Globus pallidus (tissue), 1 donor: Measurements from ENCODE around the gene SIX1.

Source experiments
- DNase-seq: peaks from one replicate; pipeline ENCODE4 v3.0.0-alpha.2; 2015; ENCODE audit warnings: low spot score

SIX1 gene

DNA sequence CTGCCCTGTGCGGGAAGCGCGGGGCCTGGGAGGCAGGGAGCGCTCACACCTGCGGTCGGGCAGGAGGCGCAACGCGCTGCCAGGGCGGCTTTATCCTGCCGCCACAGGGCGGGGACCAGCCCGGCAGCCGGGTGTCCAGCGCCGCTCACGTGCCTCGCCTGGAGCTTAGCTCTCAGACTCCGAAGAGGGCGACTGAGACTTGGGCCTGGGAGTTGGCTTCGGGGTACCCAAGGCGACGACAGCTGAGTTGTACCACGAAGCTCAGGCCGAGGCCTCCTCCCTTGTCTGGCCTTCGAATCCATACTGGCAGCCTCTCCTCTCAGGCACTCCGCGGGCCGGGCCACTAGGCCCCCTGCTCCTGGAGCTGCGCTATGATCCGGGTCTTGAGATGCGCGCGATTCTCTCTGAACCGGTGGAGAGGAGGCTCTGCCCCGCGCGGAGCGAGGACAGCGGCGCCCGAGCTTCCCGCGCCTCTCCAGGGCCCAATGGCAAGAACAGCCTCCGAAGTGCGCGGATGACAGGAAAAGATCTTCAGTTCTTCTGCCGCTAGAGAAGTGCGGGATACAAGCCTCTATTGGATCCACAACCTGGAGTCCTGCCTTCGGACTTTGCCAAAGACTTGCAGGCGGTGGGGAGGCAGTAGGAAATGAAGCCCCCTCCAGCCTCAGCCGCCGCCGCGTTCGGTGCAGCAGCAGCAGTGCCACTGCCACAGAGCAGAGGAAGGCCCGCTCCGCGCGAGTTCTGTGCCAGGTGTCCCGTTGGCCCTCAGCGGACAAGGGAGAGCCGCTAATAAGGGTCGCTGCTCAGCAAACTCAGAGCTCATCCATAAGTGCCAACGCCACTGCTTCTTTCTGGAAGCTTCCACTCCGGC lies 6.8 kb downstream of the SIX1 start:
- DNase-seq = no peak

DNA sequence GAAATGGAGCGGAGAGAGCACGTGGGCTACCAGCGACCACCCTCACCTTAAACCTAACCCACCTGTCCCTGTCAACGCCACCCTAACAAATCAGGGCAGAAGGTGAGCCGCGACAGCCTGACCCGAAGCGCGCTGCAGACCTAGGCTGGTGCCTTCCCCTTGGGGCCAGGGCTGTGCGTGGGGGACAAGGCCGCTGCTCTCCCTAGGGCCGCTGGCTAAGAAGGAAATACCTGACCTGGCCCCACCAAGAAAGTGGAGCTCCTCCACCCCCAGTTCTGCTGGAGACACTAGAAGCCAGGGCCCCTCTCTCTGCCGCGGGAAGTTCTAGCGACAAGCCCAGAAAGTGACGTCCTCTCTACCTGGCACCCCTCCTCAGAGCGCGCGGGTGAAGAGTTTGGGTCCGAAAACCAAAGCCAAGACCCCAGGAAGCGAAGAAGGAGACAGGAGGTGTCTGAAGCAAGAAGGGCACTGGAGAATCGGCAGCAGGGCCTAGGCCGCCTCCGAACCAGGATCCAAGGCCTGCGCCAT lies 7.5 kb downstream of the SIX1 start:
- no peak for DNase-seq

DNA sequence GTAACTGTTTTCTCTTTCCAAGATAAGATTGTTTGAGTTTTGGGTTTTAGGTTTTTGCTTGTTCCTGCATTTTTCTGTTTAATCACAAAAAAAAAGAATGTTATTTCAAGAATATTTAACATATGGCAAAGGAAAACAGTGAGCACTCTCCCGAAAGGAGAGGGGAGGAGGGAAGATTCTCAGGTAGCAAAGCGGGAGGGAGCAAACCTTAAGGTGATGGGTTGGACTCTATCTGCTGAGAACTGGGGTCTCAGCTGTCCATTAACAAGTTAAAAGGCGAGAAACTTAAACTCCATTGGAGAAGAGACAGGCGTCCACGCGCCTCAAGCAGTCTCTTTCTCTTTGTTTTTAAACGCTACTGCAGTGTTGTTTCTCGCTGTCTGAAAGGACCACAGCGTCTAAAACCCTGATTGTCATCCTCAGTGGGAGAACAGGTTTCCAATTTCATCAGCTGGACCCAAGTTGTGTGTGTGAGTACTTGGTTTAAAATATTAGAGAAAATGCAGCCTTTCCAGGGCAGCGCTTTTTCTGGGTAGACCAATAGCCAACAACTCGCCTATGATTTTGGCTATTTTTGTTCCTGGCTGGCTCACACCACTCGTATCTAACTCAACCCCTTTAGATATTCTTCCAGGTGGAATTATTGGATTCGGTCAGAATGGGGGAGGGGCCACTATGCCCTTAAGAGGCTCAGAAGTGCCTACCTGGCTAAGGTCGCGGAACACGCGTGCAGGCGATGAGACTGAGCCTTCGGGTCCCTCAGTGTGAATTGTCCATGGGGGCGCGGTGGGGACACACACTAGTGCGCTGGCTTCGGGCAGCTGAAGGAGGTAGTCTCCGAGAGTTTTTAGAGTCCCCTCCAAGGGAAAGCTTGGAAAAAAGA lies 8.2 kb downstream of the SIX1 start:
- DNase-seq = no peak

DNA sequence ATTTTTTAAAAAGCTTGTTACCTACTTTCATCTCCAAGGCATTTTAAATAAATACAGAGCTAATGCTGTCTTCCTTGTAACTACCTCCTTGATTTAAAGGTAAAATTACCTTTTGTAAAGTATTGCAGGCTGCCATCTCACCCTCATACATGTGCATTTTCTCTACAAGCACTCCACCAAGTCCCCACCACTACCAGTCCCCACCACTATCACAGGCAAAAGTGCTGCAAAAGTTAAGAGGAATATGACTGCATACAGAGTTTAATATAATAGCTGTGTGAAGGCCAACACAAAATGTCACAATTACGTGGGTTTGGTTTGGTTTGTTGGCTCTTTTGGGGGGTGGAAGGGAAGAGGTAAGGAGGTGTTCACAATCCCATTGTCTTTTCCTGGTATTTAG lies 9.6 kb downstream of the SIX1 start:
- no peak for DNase-seq

DNA sequence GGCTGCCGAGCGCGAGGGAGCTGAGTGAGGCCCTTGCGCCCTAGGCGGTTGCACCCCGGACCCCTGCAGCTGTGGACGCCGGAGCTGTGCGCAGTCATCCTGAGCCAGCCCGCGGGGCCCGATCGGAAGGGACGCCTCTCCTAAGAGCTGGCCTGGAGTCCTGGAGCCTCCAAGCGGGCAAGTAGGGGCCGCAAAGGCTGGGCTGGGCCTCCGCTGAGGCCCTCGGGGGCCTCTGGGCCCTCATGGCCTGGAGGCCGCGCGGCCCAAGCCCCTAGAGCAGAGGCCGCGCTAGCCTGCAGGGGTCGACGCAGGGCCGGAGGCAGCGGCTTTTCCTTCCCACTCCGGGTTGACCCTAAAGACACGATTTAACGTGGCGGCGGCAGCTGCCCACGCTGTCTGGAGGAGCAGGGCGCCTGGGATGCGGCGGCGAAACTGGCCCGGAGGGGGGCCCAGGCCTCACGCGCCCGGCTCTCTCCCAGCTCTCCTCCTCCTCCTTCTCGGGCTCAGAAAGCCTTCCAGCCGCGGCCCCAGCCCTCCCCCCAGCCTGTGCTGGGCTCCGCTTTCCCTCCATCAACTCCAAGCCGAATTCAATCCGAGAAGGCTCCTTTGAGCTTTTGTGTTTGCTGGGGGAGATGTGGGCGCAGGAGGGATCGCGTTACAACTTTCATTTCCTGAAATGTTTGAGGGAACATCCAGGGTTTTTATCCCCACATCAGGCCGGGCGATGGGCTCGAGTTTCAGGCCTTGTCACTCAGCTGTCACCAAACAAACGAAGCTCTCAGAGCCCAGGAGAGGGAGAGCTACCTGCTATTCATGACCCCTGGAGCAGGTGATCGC lies 11.6 kb downstream of the SIX1 start:
- DNase-seq = no peak

DNA sequence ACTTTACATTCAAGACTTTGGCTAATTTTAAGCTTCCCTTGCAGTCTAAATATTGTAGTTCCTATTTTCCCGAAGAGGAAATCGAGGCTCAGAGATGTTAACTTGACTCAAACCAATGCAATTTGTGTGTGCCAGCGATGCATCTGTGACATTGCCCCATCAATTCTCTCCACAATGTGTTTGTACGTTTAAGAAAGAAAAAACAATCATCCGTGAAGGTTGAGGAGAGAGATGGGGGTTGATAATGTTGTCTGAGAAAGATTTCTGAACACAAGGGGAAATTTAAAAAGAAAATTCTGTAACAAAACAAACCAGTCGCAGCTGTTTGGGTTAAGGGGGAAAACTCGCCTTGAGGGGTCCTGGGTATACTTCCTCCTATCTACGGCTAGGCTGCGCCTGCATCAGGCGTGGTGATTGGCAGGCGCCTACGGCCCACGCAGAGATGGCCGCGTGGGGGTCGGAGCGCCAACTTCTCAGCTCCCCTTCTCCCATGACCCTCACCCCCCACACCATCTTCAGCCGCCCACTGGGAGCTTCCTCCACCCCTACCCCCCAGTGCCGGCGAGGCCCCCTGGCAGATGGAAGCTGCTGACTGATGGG lies 12.3 kb downstream of the SIX1 start:
- no peak for DNase-seq

DNA sequence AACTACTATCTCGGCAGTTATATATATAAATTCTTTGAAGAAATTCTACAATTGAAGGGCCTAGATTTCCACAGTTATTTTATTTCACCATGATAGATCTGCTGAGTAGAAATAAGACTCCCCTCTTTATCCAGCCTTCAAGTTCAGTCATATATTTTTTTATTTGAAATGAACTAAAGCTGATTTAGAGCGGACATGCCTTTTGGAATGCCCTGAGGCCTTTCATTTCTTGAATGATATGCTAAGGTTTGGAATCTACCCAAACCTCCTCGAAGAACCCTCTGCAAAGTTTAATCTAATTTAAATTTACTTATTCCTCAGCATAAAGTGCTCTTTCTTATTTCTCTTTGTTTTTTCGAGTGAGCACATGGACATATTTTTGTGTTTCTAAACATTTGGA lies 15.1 kb downstream of the SIX1 start:
- no peak for DNase-seq

DNA sequence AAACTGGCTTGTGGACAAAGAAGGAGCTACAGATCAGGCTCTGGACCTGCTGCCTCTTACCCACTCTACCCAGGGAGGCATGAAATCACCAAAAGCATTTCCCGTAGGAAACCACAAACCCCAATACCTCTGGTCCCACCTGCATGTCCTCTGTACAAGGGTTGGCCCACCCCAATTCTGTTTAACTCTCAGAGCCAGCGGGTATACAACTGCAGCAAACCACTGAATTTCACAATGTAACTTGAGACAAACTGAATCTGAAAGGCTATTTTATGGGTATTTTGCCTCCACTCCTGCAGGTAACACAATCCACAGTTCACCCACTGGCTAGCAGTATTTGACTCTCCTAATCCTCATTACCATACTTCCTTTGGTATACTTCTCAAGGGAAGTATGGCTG lies 16.5 kb downstream of the SIX1 start:
- no peak for DNase-seq

DNA sequence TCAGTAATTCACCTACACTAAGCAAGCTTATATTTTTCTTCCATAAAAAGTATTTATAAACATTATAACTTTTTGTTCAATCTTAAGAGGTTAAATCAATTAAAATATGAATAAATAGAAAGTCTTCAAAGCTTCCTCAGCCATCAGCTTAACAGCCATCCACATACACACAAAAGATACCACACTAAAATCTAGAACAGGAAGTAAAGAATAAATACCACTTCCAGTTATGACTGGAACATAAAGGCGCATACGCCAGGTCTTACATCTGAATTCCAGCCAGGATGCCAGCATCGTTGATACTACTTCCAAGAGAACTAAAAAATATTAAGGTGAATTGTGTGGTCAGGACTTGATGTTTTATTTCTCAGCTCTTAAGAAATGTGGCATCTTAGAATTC lies 17.0 kb downstream of the SIX1 start:
- no peak for DNase-seq

DNA sequence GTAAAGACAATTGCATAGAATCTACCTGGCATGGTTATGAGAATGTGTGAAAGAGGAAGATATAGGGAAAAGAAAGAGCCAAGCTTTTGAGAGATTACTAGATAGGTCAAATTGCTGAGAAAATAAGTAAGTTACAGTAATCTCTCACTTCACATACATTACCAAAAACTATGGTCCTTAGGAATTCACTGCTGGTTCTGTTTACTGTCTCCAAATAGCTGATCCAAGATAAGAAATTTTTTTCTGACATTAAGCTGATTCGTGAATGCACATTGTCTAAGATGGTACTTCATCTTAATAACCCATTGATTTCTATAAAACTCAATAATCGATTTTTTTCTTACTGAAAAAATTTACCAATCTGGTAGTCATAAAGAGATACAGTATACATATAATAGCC lies 17.4 kb downstream of the SIX1 start:
- DNase-seq = no peak

DNA sequence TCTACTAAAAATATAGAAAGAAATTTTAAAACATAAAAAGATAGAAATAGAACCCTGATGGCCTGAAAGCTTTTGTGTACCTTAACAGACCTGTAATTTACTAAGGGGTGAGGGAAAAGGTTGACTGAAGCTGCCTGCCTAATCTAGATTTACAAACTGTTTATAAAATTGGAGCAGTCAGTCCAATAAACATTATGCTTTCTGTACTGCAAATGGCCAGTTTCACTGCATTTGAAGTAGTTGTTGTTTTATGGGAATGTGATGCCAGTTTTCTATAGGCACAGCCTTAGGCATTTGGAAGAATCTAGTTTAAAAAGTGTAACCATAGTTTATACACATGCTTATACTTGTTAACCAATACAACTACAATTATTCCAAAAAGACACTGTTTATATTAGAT lies 19.1 kb downstream of the SIX1 start:
- DNase-seq = no peak

DNA sequence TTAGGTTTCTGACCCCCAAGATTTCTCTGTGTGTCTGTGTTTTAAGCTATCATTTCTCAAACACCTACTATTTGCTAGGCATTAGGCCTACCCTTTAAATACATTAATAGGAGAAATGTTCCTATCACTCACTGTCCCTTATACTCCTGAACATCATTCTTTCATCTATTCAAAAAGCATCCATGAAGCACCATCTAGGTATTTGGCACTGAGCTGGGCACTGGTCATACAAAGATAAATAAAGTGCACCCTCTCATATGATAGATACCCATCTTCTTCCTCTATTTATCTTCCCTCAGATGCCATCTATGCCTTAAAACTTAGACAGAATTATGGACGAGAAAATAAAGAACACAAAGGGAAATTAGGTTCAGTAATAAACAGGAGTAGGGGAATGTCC lies 20.4 kb downstream of the SIX1 start:
- no peak for DNase-seq

DNA sequence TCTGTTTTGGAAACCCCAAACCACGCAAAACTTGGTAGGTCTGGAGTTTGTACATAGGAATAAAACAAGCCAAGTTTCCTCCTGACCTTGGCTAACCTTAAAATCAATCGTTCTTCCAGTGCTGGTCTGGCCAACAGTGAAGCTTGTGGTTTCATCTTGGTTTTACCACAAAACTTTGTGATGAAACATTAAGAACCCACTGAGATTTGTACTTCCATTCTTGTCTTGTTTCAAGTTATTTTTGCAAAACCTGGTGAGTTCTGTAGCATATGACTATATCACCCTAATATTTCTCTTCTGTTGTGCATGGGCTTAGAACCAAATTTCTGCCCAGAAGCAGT lies 26.4 kb downstream of the SIX1 start:
- DNase-seq = no peak

DNA sequence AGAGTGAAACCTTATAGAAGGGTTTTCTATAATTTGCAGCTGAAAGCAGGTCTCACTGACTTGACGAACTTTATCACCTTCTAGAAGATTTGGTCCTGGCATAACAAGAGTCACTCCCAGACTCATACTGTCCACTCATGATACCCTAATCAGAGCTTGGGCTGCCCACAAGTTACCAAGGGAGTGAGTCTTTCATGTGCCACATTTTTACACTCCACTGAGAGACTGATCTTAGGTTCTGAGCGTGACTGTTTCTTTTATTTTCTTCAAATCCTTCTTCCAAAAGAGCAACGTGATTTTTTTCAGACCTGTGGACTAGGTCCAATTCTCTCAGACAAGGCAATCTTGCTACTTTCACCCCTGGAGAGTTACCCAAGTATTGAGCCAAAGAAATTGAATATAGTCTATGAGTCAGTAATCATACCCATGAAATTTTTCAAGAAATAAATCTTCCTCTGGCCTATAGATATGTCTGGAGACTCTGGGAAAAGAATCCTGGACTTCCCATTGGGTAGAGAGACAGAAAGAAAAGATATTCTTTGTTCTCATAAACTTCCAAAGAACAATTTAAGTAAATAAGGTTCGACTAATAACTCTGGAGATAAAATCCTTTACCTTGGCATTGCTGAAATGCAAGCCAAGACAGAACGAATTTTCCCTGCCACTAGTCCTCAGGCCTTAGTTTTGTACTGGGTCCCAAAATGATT lies 26.9 kb downstream of the SIX1 start:
- DNase-seq = no peak

DNA sequence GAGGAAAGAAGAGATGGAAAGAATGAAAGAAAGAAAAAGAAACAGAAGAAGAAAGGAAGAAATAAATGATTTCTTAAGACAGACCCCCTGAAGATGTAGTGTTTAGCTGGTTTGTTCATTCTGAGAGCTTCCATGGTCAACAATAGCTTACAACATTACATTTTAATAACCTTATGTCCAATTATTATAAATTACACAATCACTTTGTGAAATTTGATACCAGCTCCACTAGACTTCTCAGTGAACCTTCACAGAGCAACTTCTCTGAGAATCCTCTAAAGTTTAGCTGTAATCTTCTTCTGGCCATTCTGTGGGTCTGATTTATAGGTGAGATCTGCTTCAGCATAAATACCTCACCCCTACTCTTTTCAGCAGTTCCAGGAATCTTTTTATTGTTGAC lies 27.9 kb downstream of the SIX1 start:
- DNase-seq = no peak

DNA sequence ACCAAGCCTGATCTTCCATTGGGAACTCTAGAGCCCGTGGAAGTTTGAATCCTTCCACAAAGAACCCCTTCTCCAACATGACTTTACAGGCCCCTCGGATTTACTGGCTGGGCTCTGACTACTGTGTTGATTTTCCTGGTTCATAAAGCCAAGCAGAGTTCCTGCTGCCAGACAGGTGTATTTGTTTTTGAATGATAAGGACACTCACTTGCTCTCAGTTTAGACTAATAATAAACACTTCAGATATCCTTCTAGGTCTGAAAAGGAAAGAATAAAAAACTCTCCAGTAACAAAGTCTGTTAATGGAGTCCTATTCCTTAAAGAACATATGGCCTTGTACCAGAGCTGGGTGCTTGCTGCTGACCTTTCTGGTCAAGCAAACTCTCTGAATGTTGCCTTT lies 31.0 kb downstream of the SIX1 start:
- no peak for DNase-seq

DNA sequence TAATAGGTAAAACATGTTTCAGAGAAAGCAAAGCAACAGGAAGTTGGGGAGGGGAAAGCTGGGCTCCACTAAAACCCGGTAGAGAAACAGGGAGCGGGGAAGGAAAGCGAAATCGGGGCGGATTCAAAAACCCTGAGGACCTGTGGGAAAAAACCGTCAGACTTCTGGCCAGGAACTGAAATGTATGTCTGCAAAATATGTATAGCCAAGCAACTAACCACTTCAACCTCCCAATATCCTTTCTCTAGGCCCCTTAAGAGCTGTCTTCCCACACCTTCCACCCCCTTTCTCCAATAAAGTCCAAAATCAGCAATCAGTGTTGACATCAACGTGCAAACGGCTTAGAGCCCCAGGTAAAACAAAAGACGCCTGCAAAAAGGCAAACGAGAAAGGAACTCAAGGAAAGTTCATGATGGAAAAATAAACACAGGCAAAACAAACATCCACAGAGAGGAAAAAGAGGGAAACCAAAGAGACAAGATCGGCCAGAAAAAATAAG lies 32.8 kb downstream of the SIX1 start:
- no peak for DNase-seq

DNA sequence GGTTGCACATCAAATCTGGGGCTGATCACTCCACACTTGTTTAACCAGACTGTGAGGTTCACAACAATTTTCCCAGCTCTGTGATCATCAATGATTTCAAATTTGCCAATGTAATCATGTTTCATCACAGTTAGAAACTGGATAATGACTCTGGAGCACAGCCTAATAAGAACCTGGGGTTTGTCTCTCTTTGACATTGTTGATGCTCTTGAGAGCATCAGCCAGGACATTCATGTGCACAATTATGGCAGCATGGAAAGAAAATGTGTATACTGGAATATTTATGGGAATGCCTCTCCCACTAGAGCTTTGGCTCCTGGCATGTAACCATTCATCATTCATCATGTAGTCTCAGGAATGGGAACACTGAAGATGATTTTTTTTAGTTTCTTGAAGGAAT lies 47.0 kb downstream of the SIX1 start:
- no peak for DNase-seq

DNA sequence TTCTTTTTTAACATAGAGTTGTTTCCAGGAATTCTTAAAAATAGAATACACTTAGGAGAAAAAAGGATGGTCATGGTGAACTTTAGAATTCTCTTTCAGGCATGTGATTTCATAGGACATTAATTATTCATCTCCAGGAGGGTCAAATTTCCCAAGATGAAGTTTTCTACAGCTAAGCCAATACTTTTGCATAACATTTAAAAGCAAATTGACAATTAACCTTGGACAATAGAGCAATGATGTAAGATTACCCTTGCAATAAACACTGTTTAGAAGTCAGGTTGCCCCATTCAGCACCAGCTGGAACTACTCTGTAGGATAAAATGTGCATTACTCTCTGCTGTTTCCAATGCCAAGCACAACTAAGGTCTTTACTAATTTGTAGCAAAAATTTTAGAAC lies 49.5 kb downstream of the SIX1 start:
- no peak for DNase-seq

DNA sequence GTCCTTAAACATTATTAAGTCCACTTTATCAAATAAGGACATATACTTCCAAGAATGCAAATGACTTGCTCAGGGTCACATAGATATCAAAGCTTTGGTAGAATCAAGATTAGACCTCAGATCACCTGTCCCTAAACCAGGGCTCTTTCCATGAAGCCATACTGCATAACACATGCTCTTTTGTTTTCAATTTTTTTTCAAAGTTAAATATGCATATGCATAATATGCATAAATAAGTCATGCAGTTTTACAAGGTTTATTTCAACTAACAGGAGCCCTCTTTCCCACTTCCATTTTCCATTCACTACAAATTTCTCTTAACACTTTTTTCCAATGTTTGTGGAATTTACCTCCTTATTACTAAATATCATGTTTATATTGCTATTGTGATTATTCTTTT lies 53.1 kb downstream of the SIX1 start:
- no peak for DNase-seq

DNA sequence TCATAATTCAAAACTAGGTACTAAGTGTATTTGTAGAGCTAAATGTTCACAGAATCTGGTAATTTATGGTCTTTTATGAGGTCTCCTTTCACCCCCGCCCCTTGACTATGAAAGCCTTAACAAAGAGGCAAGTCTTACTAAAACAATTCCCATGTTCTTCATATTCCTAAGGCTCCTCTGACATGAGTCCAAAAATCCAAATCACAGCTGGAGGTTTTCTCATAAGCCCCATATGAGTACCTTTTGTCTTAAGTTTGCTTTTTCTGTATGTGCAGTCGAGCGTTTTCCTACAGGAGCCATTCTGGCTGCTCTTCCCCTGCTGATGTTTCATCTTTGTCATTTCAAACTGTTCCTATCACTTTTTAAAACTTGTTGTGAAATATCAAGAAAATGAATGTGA lies 55.2 kb downstream of the SIX1 start:
- DNase-seq = no peak
